Loucy (cell line): ENCODE measurements around the gene NRGN.

Experiments used
- H2AFZ ChIP-seq: fragments of 200-600 bp; sonication (generic); 2 replicates; pipeline ENCODE4 v1.6.0; 2016; ENCODE audit warnings: antibody characterized with exemption, mild to moderate bottlenecking, low read length, moderate library complexity
- H3F3A ChIP-seq: fragments of 200-600 bp; 2 replicates; pipeline ENCODE4 v1.6.0; 2016; ENCODE audit warnings: antibody characterized with exemption, low read depth, mild to moderate bottlenecking
- H3K27me3 ChIP-seq: fragments of 200-600 bp; sonication (generic); 2 replicates; pipeline ENCODE4 v1.6.1; 2014; ENCODE audit warnings: low read length, mild to moderate bottlenecking; ENCODE audit not compliant: insufficient read depth, poor library complexity, severe bottlenecking
- H3K36me3 ChIP-seq: fragments of 200-600 bp; sonication (generic); 2 replicates; pipeline ENCODE4 v1.6.1; 2016; ENCODE audit warnings: low read length; ENCODE audit not compliant: insufficient read depth
- H3K4me1 ChIP-seq: fragments of 200-600 bp; sonication (generic); 2 replicates; pipeline ENCODE4 v1.5.1; 2014; ENCODE audit warnings: low read length, mild to moderate bottlenecking; ENCODE audit not compliant: insufficient read depth, poor library complexity, severe bottlenecking
- H3K4me2 ChIP-seq: fragments of 200-600 bp; sonication (generic); 2 replicates; pipeline ENCODE4 v1.6.0; 2014; ENCODE audit warnings: antibody characterized with exemption, low read length, low read depth, mild to moderate bottlenecking; ENCODE audit not compliant: poor library complexity, severe bottlenecking
- H3K4me3 ChIP-seq: fragments of 200-600 bp; sonication (generic); 2 replicates; pipeline ENCODE4 v1.5.1; 2014; ENCODE audit warnings: low read length, mild to moderate bottlenecking, mixed read lengths; ENCODE audit not compliant: poor library complexity, severe bottlenecking
- H3K79me2 ChIP-seq: fragments of 200-600 bp; sonication (generic); 2 replicates; pipeline ENCODE4 v1.6.1; 2014; ENCODE audit warnings: low read length; ENCODE audit not compliant: insufficient read depth
- H3K9ac ChIP-seq: fragments of 200-600 bp; sonication (generic); 2 replicates; pipeline ENCODE4 v1.6.0; 2014; ENCODE audit warnings: mild to moderate bottlenecking, low read depth, low read length, moderate library complexity; ENCODE audit not compliant: poor library complexity, severe bottlenecking
- H3K9me2 ChIP-seq: fragments of 200-600 bp; sonication (generic); replicated peaks from 2 replicates; pipeline ENCODE4 v1.6.1; 2016; ENCODE audit warnings: low read depth, low read length, mixed read lengths
- H3K9me3 ChIP-seq: fragments of 200-600 bp; sonication (generic); 2 replicates; pipeline ENCODE4 v1.6.1; 2014; ENCODE audit warnings: mild to moderate bottlenecking, antibody characterized with exemption, low read length, low read depth; ENCODE audit not compliant: insufficient read depth
- H4K20me1 ChIP-seq: fragments of 200-600 bp; sonication (generic); 2 replicates; pipeline ENCODE4 v1.6.0; 2014; ENCODE audit warnings: antibody characterized with exemption, low read length, mild to moderate bottlenecking; ENCODE audit not compliant: insufficient read depth, poor library complexity, severe bottlenecking
- CTCF ChIP-seq: fragments of 200-600 bp; sonication (generic); conservative IDR thresholded peaks from 2 replicates; pipeline ENCODE4 v1.5.1; 2014; ENCODE audit warnings: mild to moderate bottlenecking, antibody characterized with exemption, low read length
- EZH2phosphoT487 ChIP-seq: fragments of 200-600 bp; IDR thresholded peaks from 2 replicates; pipeline ENCODE4 v1.6.1; 2018; ENCODE audit warnings: antibody characterized with exemption, mild to moderate bottlenecking, moderate library complexity, borderline replicate concordance

NRGN gene

GRCh38 chr11:124736736-124737135 lies 3.0 kb upstream of the NRGN start:
- no peaks in the 10 kb centered on the region for H3K79me2 ChIP-seq
- no peak overlapping the region for H3K4me2 ChIP-seq
- H3F3A ChIP-seq = no peaks in the 10 kb centered on the region

GRCh38 chr11:124737638-124738305 lies 2.0 kb upstream of the NRGN start:
- Histone ChIP-seq H3K4me2 (no peak overlapping the region), H4K20me1 (peaks cover 3% of the 10 kb centered on the region), H3K27me3 (no peaks in the 10 kb centered on the region), H3F3A (no peaks in the 10 kb centered on the region), H3K9me3 (no peaks in the 10 kb centered on the region), H2AFZ (no peak overlapping the region), H3K4me3 (no peak overlapping the region), H3K36me3 (no peaks in the 10 kb centered on the region), H3K79me2 (no peaks in the 10 kb centered on the region), H3K9me2 (no peaks in the 10 kb centered on the region), H3K9ac (no peak overlapping the region), H3K4me1 (peaks cover 28% of the 10 kb centered on the region)
- TF ChIP-seq CTCF (no peak), EZH2phosphoT487 (no peak)

More at GRCh38 chr11:124736736-124737135, 3.0 kb upstream of the NRGN start:
- no peak for TF ChIP-seq EZH2phosphoT487
- TF ChIP-seq CTCF = no peak
- H3K9ac ChIP-seq = no peak overlapping the region
- H4K20me1 ChIP-seq = peaks cover 3% of the 10 kb centered on the region
- H2AFZ ChIP-seq = no peak overlapping the region
- H3K4me3 ChIP-seq = no peak overlapping the region
- H3K9me3 ChIP-seq = no peaks in the 10 kb centered on the region
- no peaks in the 10 kb centered on the region for H3K36me3 ChIP-seq
- H3K27me3 ChIP-seq = no peaks in the 10 kb centered on the region
- peaks cover 37% of the 10 kb centered on the region for H3K4me1 ChIP-seq
- no peaks in the 10 kb centered on the region for H3K9me2 ChIP-seq

- Histone ChIP-seq H3K4me3 (peak overlapping the region; percentile 74), H3F3A (no peaks in the 10 kb centered on the region), H3K4me1 (peaks cover 26% of the 10 kb centered on the region), H4K20me1 (peaks cover 3% of the 10 kb centered on the region), H3K9me2 (no peaks in the 10 kb centered on the region), H3K27me3 (no peaks in the 10 kb centered on the region), H3K4me2 (peak overlapping the region; percentile 62), H3K36me3 (no peaks in the 10 kb centered on the region), H3K9me3 (no peaks in the 10 kb centered on the region), H3K9ac (no peak overlapping the region), H3K79me2 (no peaks in the 10 kb centered on the region), H2AFZ (peak overlapping the region; percentile 78; the same call in 1 of the 2 replicates)
- TF ChIP-seq CTCF (no peak), EZH2phosphoT487 (no peak)
These were observed 846 bp upstream of the NRGN start for GRCh38 chr11:124738713-124739478.
